ENCODE data around the gene KRT12.

Gene KRT12

DNA sequence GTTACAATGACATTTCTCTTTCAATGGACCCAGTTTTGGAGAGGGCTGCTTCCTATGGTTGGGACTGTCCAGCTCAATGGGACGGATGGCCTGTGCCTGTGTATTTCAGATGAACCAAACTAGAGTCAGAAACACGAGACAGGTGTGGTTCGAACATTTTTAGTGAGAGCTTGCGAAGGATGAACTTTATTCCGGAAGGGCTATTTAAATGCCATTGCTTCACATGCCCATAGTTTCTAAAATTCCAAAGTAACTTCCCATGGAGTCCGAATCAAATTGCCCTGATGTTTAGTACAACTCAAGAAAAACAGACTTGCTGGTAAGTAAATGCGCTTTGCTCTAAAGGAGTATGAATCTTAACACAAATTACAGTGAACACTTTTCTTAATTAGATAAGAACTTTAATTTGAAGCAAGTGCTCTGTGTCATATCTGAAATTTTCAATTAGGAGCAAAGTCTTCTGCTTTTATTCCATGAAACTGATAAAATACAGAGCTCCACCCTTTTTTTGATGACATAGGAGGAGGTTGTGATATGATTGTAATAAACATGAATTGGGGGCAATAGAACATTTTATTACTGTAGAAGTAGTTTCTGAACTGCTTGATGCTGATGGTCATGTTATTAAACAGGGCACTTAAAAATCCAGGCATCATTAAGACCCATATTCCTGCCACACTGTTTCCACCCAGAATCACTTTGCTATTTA, 16.8 kb upstream of the KRT12 start:
- H3K27me3 ChIP-seq = peaks cover 85% of the 10 kb centered on the region
- H3K27ac ChIP-seq = no peak overlapping the region
- no peaks in the 10 kb centered on the region for H3K9me3 ChIP-seq
- H3K36me3 ChIP-seq = no peaks in the 10 kb centered on the region
- H3K4me1 ChIP-seq (ENCODE audit: control insufficient read depth in 1 of 2, insufficient read depth in 1 of 2, low read depth in 1 of 2, low read length in 1 of 2) = no peaks in the 10 kb centered on the region
- H3K4me3 ChIP-seq (ENCODE audit: low read depth in 1 of 2, low read length in 1 of 2) = no peak overlapping the region
- TF ChIP-seq, protein P1, sequence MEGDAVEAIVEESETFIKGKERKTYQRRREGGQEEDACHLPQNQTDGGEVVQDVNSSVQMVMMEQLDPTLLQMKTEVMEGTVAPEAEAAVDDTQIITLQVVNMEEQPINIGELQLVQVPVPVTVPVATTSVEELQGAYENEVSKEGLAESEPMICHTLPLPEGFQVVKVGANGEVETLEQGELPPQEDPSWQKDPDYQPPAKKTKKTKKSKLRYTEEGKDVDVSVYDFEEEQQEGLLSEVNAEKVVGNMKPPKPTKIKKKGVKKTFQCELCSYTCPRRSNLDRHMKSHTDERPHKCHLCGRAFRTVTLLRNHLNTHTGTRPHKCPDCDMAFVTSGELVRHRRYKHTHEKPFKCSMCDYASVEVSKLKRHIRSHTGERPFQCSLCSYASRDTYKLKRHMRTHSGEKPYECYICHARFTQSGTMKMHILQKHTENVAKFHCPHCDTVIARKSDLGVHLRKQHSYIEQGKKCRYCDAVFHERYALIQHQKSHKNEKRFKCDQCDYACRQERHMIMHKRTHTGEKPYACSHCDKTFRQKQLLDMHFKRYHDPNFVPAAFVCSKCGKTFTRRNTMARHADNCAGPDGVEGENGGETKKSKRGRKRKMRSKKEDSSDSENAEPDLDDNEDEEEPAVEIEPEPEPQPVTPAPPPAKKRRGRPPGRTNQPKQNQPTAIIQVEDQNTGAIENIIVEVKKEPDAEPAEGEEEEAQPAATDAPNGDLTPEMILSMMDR (IDR thresholded peaks at IDR 0.05) = no peak

DNA sequence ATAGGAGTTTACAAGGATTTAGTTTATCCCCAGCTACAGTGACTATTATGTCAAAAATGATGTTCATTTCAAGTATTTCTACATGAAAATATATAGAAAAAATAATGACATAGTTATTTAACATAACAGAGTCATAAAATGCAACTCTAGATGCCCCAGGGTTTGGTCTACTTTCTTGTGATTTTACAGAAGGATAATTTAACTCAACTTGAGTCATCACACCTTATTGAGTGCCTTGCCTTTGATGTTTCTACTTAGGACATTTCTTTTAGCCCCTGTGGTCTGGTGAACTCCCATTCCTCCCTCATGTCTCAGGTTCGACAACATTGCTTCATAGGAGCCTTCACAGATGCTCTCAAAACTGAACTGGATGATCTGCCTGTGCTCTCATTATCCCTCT, 16.0 kb upstream of the KRT12 start:
- Histone ChIP-seq H3K27me3 (peaks cover 77% of the 10 kb centered on the region), H3K36me3 (no peaks in the 10 kb centered on the region), H3K9me3 (no peaks in the 10 kb centered on the region), H3K4me1 (ENCODE audit: control insufficient read depth in 1 of 2, insufficient read depth in 1 of 2, low read depth in 1 of 2, low read length in 1 of 2) (no peaks in the 10 kb centered on the region), H3K27ac (no peak overlapping the region), H3K4me3 (ENCODE audit: low read depth in 1 of 2, low read length in 1 of 2) (no peak overlapping the region)
- TF ChIP-seq, protein P1 (IDR thresholded peaks at IDR 0.05) = no peak

DNA sequence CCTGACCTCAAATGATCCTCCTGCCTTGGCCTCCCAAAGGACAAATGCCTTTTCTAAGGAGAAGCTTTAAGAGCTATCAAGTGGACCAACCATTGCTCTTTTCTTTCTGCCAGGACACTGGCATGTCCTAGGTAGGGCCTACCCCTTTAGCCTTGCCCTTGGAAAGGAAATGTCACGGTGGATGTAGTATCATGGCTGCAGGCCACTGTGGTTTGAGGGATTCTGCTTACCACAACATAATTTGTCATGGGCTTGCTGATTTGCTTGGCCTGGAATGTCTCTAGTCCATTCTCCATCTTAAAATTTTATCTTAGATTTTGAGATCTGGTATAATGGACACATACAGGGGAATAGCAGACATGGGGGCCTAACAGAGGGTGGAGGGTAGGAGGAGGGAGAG, 12.0 kb upstream of the KRT12 start:
- no peak overlapping the region for H3K27ac ChIP-seq
- TF ChIP-seq, protein P1 (IDR thresholded peaks at IDR 0.05) = no peak
- no peak overlapping the region for H3K4me3 ChIP-seq (ENCODE audit: low read depth in 1 of 2, low read length in 1 of 2)
- no peaks in the 10 kb centered on the region for H3K4me1 ChIP-seq (ENCODE audit: control insufficient read depth in 1 of 2, insufficient read depth in 1 of 2, low read depth in 1 of 2, low read length in 1 of 2)
- H3K27me3 ChIP-seq = peaks cover 54% of the 10 kb centered on the region
- H3K9me3 ChIP-seq = no peaks in the 10 kb centered on the region
- no peaks in the 10 kb centered on the region for H3K36me3 ChIP-seq

DNA sequence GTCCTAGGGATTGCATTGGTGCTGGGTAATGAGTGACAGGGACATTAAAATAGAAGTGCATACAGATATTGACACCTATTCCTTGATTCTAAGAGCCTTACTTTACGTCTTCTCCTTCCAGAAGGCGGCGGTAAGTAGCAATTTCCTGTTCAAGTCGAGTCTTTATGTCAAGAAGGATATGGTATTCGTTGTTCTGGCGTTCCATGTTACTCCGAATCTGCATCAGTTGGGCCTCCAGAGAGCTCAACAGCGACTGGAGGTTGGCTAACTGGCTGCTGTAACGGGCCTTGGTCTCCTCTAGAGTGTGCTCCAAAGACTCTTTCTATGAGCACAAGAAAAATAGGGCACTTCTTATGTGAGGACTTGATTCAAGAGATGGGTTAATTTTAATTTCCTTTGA, 11.0 kb upstream of the KRT12 start:
- H3K27me3 ChIP-seq = peaks cover 54% of the 10 kb centered on the region
- H3K36me3 ChIP-seq = no peaks in the 10 kb centered on the region
- H3K4me3 ChIP-seq (ENCODE audit: low read depth in 1 of 2, low read length in 1 of 2) = no peak overlapping the region
- H3K27ac ChIP-seq = no peak overlapping the region
- H3K4me1 ChIP-seq (ENCODE audit: control insufficient read depth in 1 of 2, insufficient read depth in 1 of 2, low read depth in 1 of 2, low read length in 1 of 2) = no peaks in the 10 kb centered on the region
- TF ChIP-seq, protein P1 (IDR thresholded peaks at IDR 0.05) = no peak
- no peaks in the 10 kb centered on the region for H3K9me3 ChIP-seq

DNA sequence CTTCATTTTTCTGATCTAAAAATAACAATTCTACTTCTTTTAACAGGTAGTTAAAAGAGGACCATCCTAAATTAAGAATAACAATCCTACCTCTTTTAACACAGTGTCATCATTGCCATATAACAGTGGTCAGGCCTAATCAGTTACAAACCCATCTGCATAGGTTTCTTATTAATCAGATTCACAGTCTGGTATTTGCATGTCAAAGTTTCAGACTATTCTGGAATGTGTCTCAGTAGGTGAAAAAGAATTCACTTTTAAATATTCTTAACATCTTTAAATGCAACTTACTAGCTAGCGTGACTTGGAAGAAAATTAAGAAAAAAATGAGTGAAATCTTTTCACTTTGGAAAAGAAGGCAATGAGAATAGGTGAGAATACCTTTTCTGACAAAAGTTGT, 6.8 kb upstream of the KRT12 start:
- peaks cover 21 to 25% of the 10 kb centered on the region in 2 experiments for H3K4me1 ChIP-seq (ENCODE audit: control insufficient read depth in 1 of 2, insufficient read depth in 1 of 2, low read depth in 1 of 2, low read length in 1 of 2)
- no peaks in the 10 kb centered on the region for H3K36me3 ChIP-seq
- H3K27ac ChIP-seq = no peak overlapping the region
- H3K27me3 ChIP-seq = peaks cover 33% of the 10 kb centered on the region
- no peaks in the 10 kb centered on the region for H3K9me3 ChIP-seq
- H3K4me3 ChIP-seq (ENCODE audit: low read depth in 1 of 2, low read length in 1 of 2) = no peak overlapping the region
- TF ChIP-seq, protein P1 (IDR thresholded peaks at IDR 0.05) = no peak

Data from neutrophil (primary cell).